Prostate gland (tissue), 2 donors: Measurements from ENCODE around the gene FRMD4A. TPM values are rescaled to one million over a fixed set of nuclear protein-coding genes. Genes with fewer than 3 reads are reported as not detected.

Source experiments
- DNase-seq: peaks from one replicate; pipeline ENCODE4 v3.0.0-alpha.2; 2019; ENCODE audit warnings: low spot score
- H3K27ac ChIP-seq, 2 donors: fragments of 200-600 bp; sonication (generic); 2 replicates each; pipeline ENCODE4 v1.5.1; 2017 to 2019
- H3K27me3 ChIP-seq: fragments of 200-600 bp; sonication (generic); replicated peaks from 2 replicates; pipeline ENCODE4 v1.5.1; 2019; ENCODE audit not compliant: insufficient read depth
- H3K36me3 ChIP-seq, 2 donors: fragments of 200-600 bp; sonication (generic); 1 replicate in 1 of 2; 2 replicates in 1 of 2; pipeline versions ENCODE4 v1.5.1 to v1.8.1; 2017 to 2019
- H3K4me1 ChIP-seq: fragments of 200-600 bp; sonication (generic); replicated peaks from 2 replicates; pipeline ENCODE4 v1.5.1; 2019
- H3K4me3 ChIP-seq, 2 donors: fragments of 200-600 bp; sonication (generic); 2 replicates each; pipeline ENCODE4 v1.5.1; 2017 to 2019
- H3K9me3 ChIP-seq: fragments of 200-600 bp; sonication (generic); 2 replicates; pipeline ENCODE4 v1.5.1; 2017
- CTCF ChIP-seq, 4 experiments: fragments of 200-600 bp in 2 of 4; fragments of 450-650 bp in 2 of 4; sonication (generic) in 2 of 4; IDR thresholded peaks; 1 replicate in 3 of 4; 2 replicates in 1 of 4; pipeline ENCODE4 v1.5.1; 2016 to 2019; ENCODE audit warnings: antibody characterized with exemption in 4 of 4, mild to moderate bottlenecking in 2 of 4, moderate library complexity in 2 of 4
- POLR2A ChIP-seq: fragments of 450-650 bp; IDR thresholded peaks from one replicate; pipeline ENCODE4 v1.6.1; 2016; ENCODE audit warnings: antibody characterized with exemption, mild to moderate bottlenecking
- POLR2AphosphoS5 ChIP-seq: sonication (generic); formaldehyde crosslinking; IDR thresholded peaks from one replicate; pipeline ENCODE4 v1.6.1; 2017; ENCODE audit warnings: antibody characterized with exemption
- WGBS: methylation state at CpG from one replicate; pipeline ENCODE4 v1.1.5; 2018; 5-methylcytosine and 5-hydroxymethylcytosine counted together
- intact Hi-C: fragments of 100-400 bp; cut with DNase I; formaldehyde crosslinking; loops from one replicate; pipeline ENCODE4 v1.14.2; 2022
- total RNA-seq, 2 donors: library from RNA; depleted of rRNA; stranded (reverse); fragments of >200 nt; gene quantifications; one replicate each; pipeline ENCODE4 v1.1.0, GENCODE V29; 2016

The FRMD4A gene
- total RNA-seq, 2 donors from 2014 or later, result 38.0 to 53.2 TPM

DNA sequence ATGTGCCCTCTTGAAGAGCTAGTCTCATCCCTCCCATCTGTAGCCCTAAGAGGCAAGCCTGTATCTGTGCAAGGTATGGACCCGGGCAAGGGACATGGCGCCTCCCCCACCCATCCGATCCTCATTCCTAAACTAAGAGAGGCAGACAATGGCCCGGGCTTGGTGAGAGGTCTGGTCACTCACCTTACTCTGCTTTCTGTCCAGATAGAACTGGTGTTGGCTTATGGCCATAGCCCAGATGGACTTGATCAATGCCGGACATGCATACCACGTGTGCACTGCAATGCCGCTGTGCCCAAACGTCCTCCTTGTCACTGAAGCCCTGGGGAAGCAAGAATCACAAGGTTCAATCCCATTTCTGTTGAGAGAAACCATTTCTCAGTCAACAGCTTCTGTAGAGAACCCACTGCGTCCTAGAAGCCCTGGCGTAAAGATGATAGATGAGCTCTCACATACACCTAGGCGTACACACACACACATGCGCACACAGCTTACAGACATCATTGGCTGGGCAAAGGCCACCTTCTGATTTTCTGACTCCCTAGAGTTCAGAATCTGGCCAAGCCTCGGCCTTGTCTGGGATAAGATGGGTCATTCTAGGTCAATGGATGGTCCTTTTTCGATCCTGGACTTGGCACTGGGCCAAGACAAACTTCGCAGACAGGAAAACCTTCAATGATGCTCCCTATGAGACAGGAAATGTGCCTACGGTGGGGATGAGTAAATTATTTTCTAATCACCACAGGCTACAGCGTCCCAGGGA, 629.4 kb downstream of the FRMD4A start:
- DNase-seq, result no peak
- Histone ChIP-seq H3K36me3 (no peaks in the 10 kb centered on the region), H3K4me3 (no peak overlapping the region), H3K27me3 (no peaks in the 10 kb centered on the region), H3K9me3 (no peaks in the 10 kb centered on the region), H3K27ac (no peak overlapping the region), H3K4me1 (no peaks in the 10 kb centered on the region)
- TF ChIP-seq POLR2AphosphoS5 (no peak), POLR2A (no peak), CTCF (IDR thresholded peaks at IDR 0.05) (no peak)
- intact Hi-C loops, result no loop called here
- WGBS, result 79% methylated on average over 17 of the region's 17 CpGs

GRCh38 chr10:13700473-13701144, 630.1 kb downstream of the FRMD4A start:
- TF ChIP-seq POLR2A, result no peak
- TF ChIP-seq CTCF (IDR thresholded peaks at IDR 0.05), result no peak
- TF ChIP-seq POLR2AphosphoS5, result no peak
- H3K27ac ChIP-seq, result no peak overlapping the region
- H3K4me1 ChIP-seq, result no peaks in the 10 kb centered on the region
- intact Hi-C loops, result no loop called here
- no peak overlapping the region for H3K4me3 ChIP-seq
- WGBS, result 57% methylated on average over 10 of the region's 10 CpGs
- no peak for DNase-seq
- no peaks in the 10 kb centered on the region for H3K9me3 ChIP-seq
- no peaks in the 10 kb centered on the region for H3K27me3 ChIP-seq
- no peaks in the 10 kb centered on the region for H3K36me3 ChIP-seq

GRCh38 chr10:13699216-13699615, 631.5 kb downstream of the FRMD4A start:
- intact Hi-C loops, result no loop called here
- Histone ChIP-seq H3K27me3 (no peaks in the 10 kb centered on the region), H3K27ac (no peak overlapping the region), H3K4me3 (no peak overlapping the region), H3K4me1 (no peaks in the 10 kb centered on the region), H3K9me3 (no peaks in the 10 kb centered on the region), H3K36me3 (no peaks in the 10 kb centered on the region)
- 70% methylated on average over 10 of the region's 10 CpGs for WGBS
- DNase-seq, result no peak
- no peak for TF ChIP-seq POLR2A
- no peak for TF ChIP-seq CTCF (IDR thresholded peaks at IDR 0.05)
- no peak for TF ChIP-seq POLR2AphosphoS5

- H3K36me3 ChIP-seq, result no peaks in the 10 kb centered on the region
- 86% methylated on average over 6 of the region's 6 CpGs for WGBS
- no peak overlapping the region for H3K4me3 ChIP-seq
- H3K9me3 ChIP-seq, result no peaks in the 10 kb centered on the region
- no peaks in the 10 kb centered on the region for H3K4me1 ChIP-seq
- H3K27ac ChIP-seq, result no peak overlapping the region
- TF ChIP-seq POLR2A (no peak), CTCF (IDR thresholded peaks at IDR 0.05) (no peak), POLR2AphosphoS5 (no peak)
- intact Hi-C loops, result no loop called here
- DNase-seq, result no peak
- no peaks in the 10 kb centered on the region for H3K27me3 ChIP-seq
Measured at GRCh38 chr10:13698217-13698616, 632.5 kb downstream of the FRMD4A start.
